SH-SY5Y (cell line): ENCODE data around the gene FADS3.

Experiments
- GATA2 ChIP-seq: IDR thresholded peaks from 2 replicates; pipeline ENCODE4 v1.6.1; 2011; ENCODE audit warnings: mild to moderate bottlenecking, low read depth, low read length
- GATA3 ChIP-seq: IDR thresholded peaks from 2 replicates; pipeline ENCODE4 v1.6.1; 2011; ENCODE audit warnings: low read depth, mild to moderate bottlenecking, low read length, moderate library complexity

GRCh38 chr11:61919705-61920631 lies 28.6 kb upstream of the FADS3 start:
- no peak for TF ChIP-seq GATA3
- TF ChIP-seq GATA2: no peak
